Peyer's patch (tissue), 4 donors: Measurements from ENCODE around the gene KPNA6.

Experiments used
- CTCF ChIP-seq, 6 experiments: fragments of 450-650 bp in 4 of 6; fragments of 200-600 bp in 2 of 6; sonication (generic) in 1 of 6; IDR thresholded peaks; one replicate each; pipeline ENCODE4 v1.5.1; 2017 to 2019; ENCODE audit warnings: antibody characterized with exemption in 6 of 6, mild to moderate bottlenecking in 3 of 6, moderate library complexity in 1 of 6
- POLR2A ChIP-seq, 2 donors: fragments of 450-650 bp; IDR thresholded peaks; one replicate each; pipeline ENCODE4 v1.5.1; 2017; ENCODE audit warnings: antibody characterized with exemption in 2 of 2, mild to moderate bottlenecking in 2 of 2, moderate library complexity in 2 of 2

- no peak for TF ChIP-seq CTCF (IDR thresholded peaks at IDR 0.05)
- no peak for TF ChIP-seq POLR2A (IDR thresholded peaks at IDR 0.05)
Observed at GRCh38 chr1:32100807-32101708, 6.8 kb upstream of the KPNA6 start.
